T-cell (primary cell): ENCODE measurements around the gene ANKDD1A. TPM values are rescaled to one million over a fixed set of nuclear protein-coding genes. Genes with fewer than 3 reads are reported as not detected.

Source experiments
- ATAC-seq, 4 experiments: fragments of 200-7000 bp in 3 of 4; fragments of 150-1000 bp in 1 of 4; cut with Tn5 transposase; replicated peaks in 1 of 4; 1 replicate in 3 of 4; 2 replicates in 1 of 4; pipeline ENCODE4 v1.10.0; 2021; ENCODE audit warnings: moderate library complexity in 3 of 4, mild to moderate bottlenecking in 2 of 4, moderate number of reproducible peaks in 1 of 4
- CTCF ChIA-PET, 2 donors: fragments of 300-600 bp; sonication (Branson Sonifier 250); formaldehyde crosslinking; loops; one replicate each; lab custom pipeline; 2022; ENCODE audit warnings: antibody characterized with exemption in 2 of 2; lab: Charles Lee
- POLR2A ChIA-PET, 2 donors: fragments of 300-600 bp; sonication (Branson Sonifier 250); formaldehyde crosslinking; loops; one replicate each; lab custom pipeline; 2022; ENCODE audit warnings: antibody characterized with exemption in 2 of 2; lab: Charles Lee
- DNase-seq, 35 experiments: peaks; one replicate each; pipeline versions ENCODE4 v3.0.0 to v3.0.0-alpha.2; 2013 to 2023
- H3K27ac ChIP-seq: one replicate; pipeline ENCODE4 v1.5.1; 2013; ENCODE audit warnings: low read length
- H3K27me3 ChIP-seq, 2 experiments: replicated peaks in 1 of 2; 1 replicate in 1 of 2; 2 replicates in 1 of 2; pipeline versions ENCODE4 v1.6.1 to v1.7.0; 2013; ENCODE audit warnings: low read length in 1 of 2, mixed read lengths in 1 of 2; ENCODE audit not compliant: control insufficient read depth in 2 of 2, insufficient read depth in 2 of 2; ENCODE audit errors: extremely low read depth in 1 of 2
- H3K36me3 ChIP-seq, 2 donors: 1 replicate in 1 of 2; 2 replicates in 1 of 2; pipeline versions ENCODE4 v1.6.1 to v1.7.0; 2013; ENCODE audit warnings: low read length in 1 of 2; ENCODE audit not compliant: control insufficient read depth in 2 of 2, insufficient read depth in 1 of 2; ENCODE audit errors: extremely low read depth in 1 of 2
- H3K4me1 ChIP-seq, 2 experiments: 1 replicate in 1 of 2; 2 replicates in 1 of 2; pipeline versions ENCODE4 v1.6.1 to v1.7.0; 2013; ENCODE audit warnings: low read length in 2 of 2, mixed read lengths in 1 of 2; ENCODE audit not compliant: insufficient read depth in 2 of 2, control insufficient read depth in 1 of 2; ENCODE audit errors: extremely low read depth in 1 of 2
- H3K4me3 ChIP-seq, 2 donors: 1 replicate in 1 of 2; 2 replicates in 1 of 2; pipeline versions ENCODE4 v1.5.1 to v1.7.0; 2013; ENCODE audit warnings: mild to moderate bottlenecking in 2 of 2, low read length in 1 of 2, moderate library complexity in 1 of 2; ENCODE audit not compliant: control insufficient read depth in 1 of 2; ENCODE audit errors: extremely low read depth in 1 of 2
- H3K9me3 ChIP-seq: 2 replicates; pipeline ENCODE4 v1.7.0; 2013
- H3K27ac Mint-ChIP-seq, 2 donors: one replicate each; pipeline ENCODE4 v1.8.0; 2020 to 2021; ENCODE audit warnings: mild to moderate bottlenecking in 2 of 2, mixed read lengths in 2 of 2
- H3K27me3 Mint-ChIP-seq, 2 donors: one replicate each; pipeline ENCODE4 v1.8.0; 2021 to 2022; ENCODE audit warnings: mixed read lengths in 2 of 2
- H3K36me3 Mint-ChIP-seq: one replicate; pipeline ENCODE4 v1.8.0; 2021; ENCODE audit warnings: mixed read lengths
- H3K4me1 Mint-ChIP-seq, 3 donors: one replicate each; pipeline ENCODE4 v1.8.0; 2020 to 2022; ENCODE audit warnings: mixed read lengths in 3 of 3, mild to moderate bottlenecking in 1 of 3
- H3K4me3 Mint-ChIP-seq, 3 donors: one replicate each; pipeline ENCODE4 v1.8.0; 2020 to 2022; ENCODE audit warnings: mild to moderate bottlenecking in 3 of 3, mixed read lengths in 3 of 3, moderate library complexity in 3 of 3
- H3K9me3 Mint-ChIP-seq, 3 donors: one replicate each; pipeline ENCODE4 v1.8.0; 2020 to 2022; ENCODE audit warnings: mixed read lengths in 3 of 3
- WGBS: methylation state at CpG from one replicate; pipeline ENCODE4 v1.1.5; 2013; ENCODE audit warnings: missing lambda C conversion rate; ENCODE audit not compliant: insufficient coverage; 5-methylcytosine and 5-hydroxymethylcytosine counted together
- total RNA-seq, 35 experiments: library from RNA in 6 of 35; stranded (reverse) in 6 of 35; fragments of 120-200 nt in 1 of 35; gene quantifications; one replicate each; pipeline versions ENCODE4 v1.2.1 to v1.2.4 and lab custom pipeline; 2013 to 2026

The ANKDD1A gene
- total RNA-seq, 5 donors from 2014 or later (not counting 1 experiment from before 2014, with no cell fraction given) = 1.7 to 13.4 (median 7.9) TPM

DNA sequence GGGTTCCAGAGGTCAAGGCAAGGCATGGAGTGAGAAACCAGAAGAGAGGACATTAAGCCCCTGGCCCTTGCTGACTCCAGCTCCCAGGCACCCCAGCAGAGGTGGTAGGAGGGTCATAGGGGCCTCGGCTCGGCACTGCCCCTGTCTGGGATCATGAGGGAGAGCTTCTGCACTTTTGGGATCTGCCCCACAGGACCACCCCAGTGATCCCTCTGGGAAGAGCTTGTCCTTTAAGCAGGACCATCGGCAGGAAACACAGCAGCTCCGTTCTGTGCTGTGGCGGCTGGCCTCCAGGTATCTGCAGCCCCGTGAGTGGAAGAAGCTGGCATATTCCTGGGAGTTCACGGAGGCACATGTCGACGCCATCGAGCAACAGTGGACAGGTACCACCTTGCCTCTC is 35.5 kb downstream of the ANKDD1A start:
- POLR2A ChIA-PET = interaction anchor here in 1 of 2 donors (0.6 kb wide), 1 partner anchor 45 kb away, joined by 6 read pairs; no protein-coding TSS in a partner anchor
- Histone ChIP-seq H3K27ac (no peak overlapping the region), H3K4me3 (no peak overlapping the region), H3K27me3 (no peaks in the 10 kb centered on the region), H3K4me1 (no peaks in the 10 kb centered on the region), H3K9me3 (no peaks in the 10 kb centered on the region), H3K36me3 (peaks cover 0 to 3% of the 10 kb centered on the region in 2 donors)
- Mint-ChIP-seq H3K27ac (peak overlapping the region in 1 of 2 donors; percentile 13), H3K27me3 (no peaks in the 10 kb centered on the region), H3K4me1 (peaks cover 2 to 10% (median 5%) of the 10 kb centered on the region in 3 donors), H3K9me3 (no peaks in the 10 kb centered on the region), H3K4me3 (no peak overlapping the region), H3K36me3 (no peaks in the 10 kb centered on the region)
- DNase-seq (no peak), ATAC-seq (peak in 1 of 4 experiments; percentile 16)
- 97% methylated on average over 8 of the region's 10 CpGs for WGBS
- CTCF ChIA-PET = no interaction called here

- H3K27ac Mint-ChIP-seq = no peak overlapping the region
- no peak overlapping the region for H3K27ac ChIP-seq
- WGBS = 96% methylated on average over 7 of the region's 9 CpGs
- no peaks in the 10 kb centered on the region for H3K27me3 ChIP-seq
- no peak for DNase-seq
- no peaks in the 10 kb centered on the region for H3K27me3 Mint-ChIP-seq
- no peak overlapping the region for H3K4me3 ChIP-seq
- ChIA-PET CTCF (no interaction called here), POLR2A (no interaction called here)
- no peak overlapping the region for H3K4me3 Mint-ChIP-seq
- no peaks in the 10 kb centered on the region for H3K9me3 Mint-ChIP-seq
- ATAC-seq = no peak
- no peaks in the 10 kb centered on the region for H3K4me1 ChIP-seq
- H3K36me3 Mint-ChIP-seq = no peaks in the 10 kb centered on the region
- H3K4me1 Mint-ChIP-seq = peaks cover 4 to 27% (median 18%) of the 10 kb centered on the region in 3 donors
- no peaks in the 10 kb centered on the region for H3K9me3 ChIP-seq
- peaks cover 0 to 3% of the 10 kb centered on the region in 2 donors for H3K36me3 ChIP-seq
These were observed 37.2 kb downstream of the ANKDD1A start for GRCh38 chr15:64948916-64949315.

- ChIA-PET CTCF (interaction anchor here in 1 of 2 donors (0.6 kb wide), 1 partner anchor 45 kb away, joined by 3 read pairs; no protein-coding TSS in a partner anchor), POLR2A (no interaction called here)
- no peaks in the 10 kb centered on the region for H3K27me3 ChIP-seq
- H3K27ac ChIP-seq = no peak overlapping the region
- no peaks in the 10 kb centered on the region for H3K4me1 ChIP-seq
- H3K4me3 ChIP-seq = no peak overlapping the region
- H3K36me3 Mint-ChIP-seq = no peaks in the 10 kb centered on the region
- H3K27ac Mint-ChIP-seq = peak overlapping the region; percentile 23 to 28
- H3K9me3 ChIP-seq = no peaks in the 10 kb centered on the region
- no peaks in the 10 kb centered on the region for H3K27me3 Mint-ChIP-seq
- peaks cover 4 to 34% (median 24%) of the 10 kb centered on the region in 3 donors for H3K4me1 Mint-ChIP-seq
- DNase-seq (no peak), ATAC-seq (peak in 2 of 4 experiments; percentile 15 to 23)
- H3K36me3 ChIP-seq = peaks cover 0 to 3% of the 10 kb centered on the region in 2 donors
- no peak overlapping the region for H3K4me3 Mint-ChIP-seq
- 100% methylated on average over 10 of the region's 11 CpGs for WGBS
- no peaks in the 10 kb centered on the region for H3K9me3 Mint-ChIP-seq
These were observed 37.9 kb downstream of the ANKDD1A start for GRCh38 chr15:64949383-64950186.

GRCh38 chr15:64950888-64951287 is 39.2 kb downstream of the ANKDD1A start:
- H3K4me3 Mint-ChIP-seq = no peak overlapping the region
- no peaks in the 10 kb centered on the region for H3K27me3 ChIP-seq
- ATAC-seq = peak in 1 of 4 experiments; percentile 29

GRCh38 chr15:64951777-64952418 is 40.2 kb downstream of the ANKDD1A start:
- POLR2A ChIA-PET = no interaction called here
- DNase-seq (no peak), ATAC-seq (no peak)

More at GRCh38 chr15:64950888-64951287, 39.2 kb downstream of the ANKDD1A start:
- POLR2A ChIA-PET = interaction anchor here in 1 of 2 donors (0.5 to 0.6 kb wide), 2 partner anchors 490 to 1173 kb away, joined by 3 read pairs; no protein-coding TSS in a partner anchor
- peaks cover 3% of the 10 kb centered on the region for H3K36me3 Mint-ChIP-seq
- DNase-seq = no peak
- no peaks in the 10 kb centered on the region for H3K9me3 Mint-ChIP-seq
- WGBS = 65% methylated on average over 5 of the region's 6 CpGs
- peaks cover 4 to 39% (median 28%) of the 10 kb centered on the region in 3 donors for H3K4me1 Mint-ChIP-seq
- H3K4me1 ChIP-seq = no peaks in the 10 kb centered on the region
- H3K9me3 ChIP-seq = no peaks in the 10 kb centered on the region
- H3K27ac Mint-ChIP-seq = peak overlapping the region; percentile 53 to 56
- H3K27ac ChIP-seq = no peak overlapping the region
- peaks cover 3 to 9% of the 10 kb centered on the region in 2 donors for H3K36me3 ChIP-seq
- no peaks in the 10 kb centered on the region for H3K27me3 Mint-ChIP-seq
- CTCF ChIA-PET = no interaction called here
- no peak overlapping the region for H3K4me3 ChIP-seq

DNA sequence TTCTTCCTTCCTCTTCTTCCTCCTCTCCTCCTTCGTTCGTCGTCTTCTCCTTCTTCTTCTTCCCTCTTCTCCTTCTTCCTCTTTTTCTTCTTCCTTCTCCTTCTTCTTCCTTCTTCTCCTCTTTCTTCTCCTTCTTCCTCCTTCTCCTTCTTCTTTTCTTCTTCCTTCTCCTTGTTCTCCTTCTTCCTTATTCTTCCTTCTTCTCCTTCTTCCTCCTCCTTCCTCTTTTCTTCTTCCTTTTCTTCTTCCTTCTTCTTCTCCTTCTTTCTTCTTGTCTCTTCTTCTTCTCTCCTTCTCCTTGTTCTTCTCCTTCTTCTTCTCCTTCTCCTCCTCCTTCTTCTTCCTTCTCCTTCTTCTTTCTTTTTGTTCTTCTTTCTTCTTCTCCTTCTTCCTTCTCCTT is 42.7 kb downstream of the ANKDD1A start:
- ChIA-PET CTCF (no interaction called here), POLR2A (no interaction called here)
- Histone ChIP-seq H3K4me3 (no peak overlapping the region), H3K27me3 (no peaks in the 10 kb centered on the region), H3K27ac (no peak overlapping the region), H3K9me3 (no peaks in the 10 kb centered on the region), H3K4me1 (no peaks in the 10 kb centered on the region), H3K36me3 (peaks cover 12 to 31% of the 10 kb centered on the region in 2 donors)
- 98% methylated on average over 2 of the region's 3 CpGs for WGBS
- H3K36me3 Mint-ChIP-seq = peaks cover 14% of the 10 kb centered on the region
- DNase-seq (no peak), ATAC-seq (no peak)
- peak overlapping the region; percentile 79 to 84 for H3K27ac Mint-ChIP-seq
- H3K4me1 Mint-ChIP-seq = peaks cover 4 to 39% (median 28%) of the 10 kb centered on the region in 3 donors
- H3K4me3 Mint-ChIP-seq = no peak overlapping the region
- no peaks in the 10 kb centered on the region for H3K9me3 Mint-ChIP-seq
- H3K27me3 Mint-ChIP-seq = no peaks in the 10 kb centered on the region

More at GRCh38 chr15:64951777-64952418, 40.2 kb downstream of the ANKDD1A start:
- CTCF ChIA-PET = no interaction called here
- Histone ChIP-seq H3K27ac (no peak overlapping the region), H3K4me1 (no peaks in the 10 kb centered on the region), H3K4me3 (no peak overlapping the region), H3K36me3 (peaks cover 3 to 14% of the 10 kb centered on the region in 2 donors), H3K9me3 (no peaks in the 10 kb centered on the region), H3K27me3 (no peaks in the 10 kb centered on the region)
- Mint-ChIP-seq H3K4me3 (no peak overlapping the region), H3K36me3 (peaks cover 4% of the 10 kb centered on the region), H3K27me3 (no peaks in the 10 kb centered on the region), H3K4me1 (peaks cover 4 to 39% (median 28%) of the 10 kb centered on the region in 3 donors), H3K27ac (peak overlapping the region; percentile 60 to 68), H3K9me3 (no peaks in the 10 kb centered on the region)
- WGBS = 100% methylated on average over 2 of the region's 2 CpGs
